Liver (tissue), 3 donors: ENCODE results near the gene SERINC5.

ENCODE experiments used
- JUND ChIP-seq, 2 donors: IDR thresholded peaks; 2 replicates each; pipeline ENCODE4 v1.6.1; 2016; ENCODE audit warnings: antibody characterized with exemption in 2 of 2
- TAF1 ChIP-seq: conservative IDR thresholded peaks from 2 replicates; pipeline ENCODE4 v1.6.1; 2016; ENCODE audit warnings: antibody characterized with exemption, mild to moderate bottlenecking
- YY1 ChIP-seq: IDR thresholded peaks from 2 replicates; pipeline ENCODE4 v1.6.1; 2016; ENCODE audit warnings: antibody characterized with exemption, mild to moderate bottlenecking
- TF ChIP-seq, protein P1 (sequence below): fragments of 150-350 bp; IDR thresholded peaks from 2 replicates; pipeline ENCODE4 v1.5.1; 2017; ENCODE audit warnings: improper control_type of control experiment, low read depth, low read length; ENCODE audit not compliant: missing input control
- TF ChIP-seq, protein P2 (sequence below): IDR thresholded peaks from 2 replicates; pipeline ENCODE4 v1.6.1; 2016; ENCODE audit warnings: antibody characterized with exemption
- TF ChIP-seq, protein P3 (sequence below): IDR thresholded peaks from 2 replicates; pipeline ENCODE4 v1.6.1; 2016; ENCODE audit warnings: antibody characterized with exemption
- TF ChIP-seq, protein P4 (sequence below): IDR thresholded peaks from 2 replicates; pipeline ENCODE4 v1.6.1; 2016; ENCODE audit warnings: antibody characterized with exemption
- donor health status: healthy.
- donor health status: healthy.

DNA sequence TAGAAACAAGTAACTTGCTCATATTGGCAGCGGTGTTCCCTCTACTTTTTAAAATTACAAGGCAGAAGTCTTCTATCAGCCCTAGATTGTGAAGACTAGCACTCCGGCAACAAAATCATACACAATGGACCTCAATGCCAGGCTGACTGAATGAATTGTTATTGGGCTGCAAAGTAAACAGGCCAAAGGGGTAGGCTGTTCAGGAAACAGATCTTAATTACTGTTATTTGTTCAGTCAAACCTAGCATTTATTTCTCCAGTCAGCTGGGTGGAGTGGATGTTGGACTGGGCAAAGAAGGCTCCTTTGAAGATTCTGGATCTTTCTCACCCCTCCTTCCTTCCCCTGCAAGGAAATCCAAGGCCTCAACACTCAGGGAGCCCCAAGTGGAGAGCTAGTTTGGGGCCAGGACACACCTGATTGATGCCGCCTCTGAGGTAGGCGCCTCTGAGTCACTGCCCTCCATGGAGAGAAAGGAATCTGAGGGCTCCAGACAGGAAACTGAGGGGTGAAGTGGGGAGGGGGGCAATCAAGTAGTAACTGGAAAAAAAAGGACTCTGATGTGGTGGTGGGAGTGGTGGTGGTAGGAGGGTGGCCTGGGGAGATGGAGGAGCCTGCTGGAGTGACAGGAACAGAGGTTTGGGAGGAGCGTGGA is 35.5 kb downstream of the SERINC5 start:
- TF ChIP-seq, protein P1, sequence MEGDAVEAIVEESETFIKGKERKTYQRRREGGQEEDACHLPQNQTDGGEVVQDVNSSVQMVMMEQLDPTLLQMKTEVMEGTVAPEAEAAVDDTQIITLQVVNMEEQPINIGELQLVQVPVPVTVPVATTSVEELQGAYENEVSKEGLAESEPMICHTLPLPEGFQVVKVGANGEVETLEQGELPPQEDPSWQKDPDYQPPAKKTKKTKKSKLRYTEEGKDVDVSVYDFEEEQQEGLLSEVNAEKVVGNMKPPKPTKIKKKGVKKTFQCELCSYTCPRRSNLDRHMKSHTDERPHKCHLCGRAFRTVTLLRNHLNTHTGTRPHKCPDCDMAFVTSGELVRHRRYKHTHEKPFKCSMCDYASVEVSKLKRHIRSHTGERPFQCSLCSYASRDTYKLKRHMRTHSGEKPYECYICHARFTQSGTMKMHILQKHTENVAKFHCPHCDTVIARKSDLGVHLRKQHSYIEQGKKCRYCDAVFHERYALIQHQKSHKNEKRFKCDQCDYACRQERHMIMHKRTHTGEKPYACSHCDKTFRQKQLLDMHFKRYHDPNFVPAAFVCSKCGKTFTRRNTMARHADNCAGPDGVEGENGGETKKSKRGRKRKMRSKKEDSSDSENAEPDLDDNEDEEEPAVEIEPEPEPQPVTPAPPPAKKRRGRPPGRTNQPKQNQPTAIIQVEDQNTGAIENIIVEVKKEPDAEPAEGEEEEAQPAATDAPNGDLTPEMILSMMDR = no peak
- TF ChIP-seq YY1 = no peak
- TF ChIP-seq TAF1 = no peak
- TF ChIP-seq, protein P2, sequence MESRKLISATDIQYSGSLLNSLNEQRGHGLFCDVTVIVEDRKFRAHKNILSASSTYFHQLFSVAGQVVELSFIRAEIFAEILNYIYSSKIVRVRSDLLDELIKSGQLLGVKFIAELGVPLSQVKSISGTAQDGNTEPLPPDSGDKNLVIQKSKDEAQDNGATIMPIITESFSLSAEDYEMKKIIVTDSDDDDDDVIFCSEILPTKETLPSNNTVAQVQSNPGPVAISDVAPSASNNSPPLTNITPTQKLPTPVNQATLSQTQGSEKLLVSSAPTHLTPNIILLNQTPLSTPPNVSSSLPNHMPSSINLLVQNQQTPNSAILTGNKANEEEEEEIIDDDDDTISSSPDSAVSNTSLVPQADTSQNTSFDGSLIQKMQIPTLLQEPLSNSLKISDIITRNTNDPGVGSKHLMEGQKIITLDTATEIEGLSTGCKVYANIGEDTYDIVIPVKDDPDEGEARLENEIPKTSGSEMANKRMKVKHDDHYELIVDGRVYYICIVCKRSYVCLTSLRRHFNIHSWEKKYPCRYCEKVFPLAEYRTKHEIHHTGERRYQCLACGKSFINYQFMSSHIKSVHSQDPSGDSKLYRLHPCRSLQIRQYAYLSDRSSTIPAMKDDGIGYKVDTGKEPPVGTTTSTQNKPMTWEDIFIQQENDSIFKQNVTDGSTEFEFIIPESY = no peak
- TF ChIP-seq, protein P3, sequence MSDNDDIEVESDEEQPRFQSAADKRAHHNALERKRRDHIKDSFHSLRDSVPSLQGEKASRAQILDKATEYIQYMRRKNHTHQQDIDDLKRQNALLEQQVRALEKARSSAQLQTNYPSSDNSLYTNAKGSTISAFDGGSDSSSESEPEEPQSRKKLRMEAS = no peak
- no peak for TF ChIP-seq JUND (IDR thresholded peaks at IDR 0.05)
- TF ChIP-seq, protein P4, sequence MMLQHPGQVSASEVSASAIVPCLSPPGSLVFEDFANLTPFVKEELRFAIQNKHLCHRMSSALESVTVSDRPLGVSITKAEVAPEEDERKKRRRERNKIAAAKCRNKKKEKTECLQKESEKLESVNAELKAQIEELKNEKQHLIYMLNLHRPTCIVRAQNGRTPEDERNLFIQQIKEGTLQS = no peak
